SU-DHL-6 (cell line): Measurements from ENCODE around the gene VSTM2L.

Experiments used
- H2AFZ ChIP-seq: fragments of 200-600 bp; sonication (generic); 2 replicates; pipeline ENCODE4 v1.6.1; 2014; ENCODE audit warnings: low read depth, mild to moderate bottlenecking, moderate library complexity, mixed read lengths, antibody characterized with exemption, low read length; ENCODE audit not compliant: severe bottlenecking
- H3F3A ChIP-seq: fragments of 200-600 bp; shearing (Covaris generic); 2 replicates; pipeline ENCODE4 v1.6.0; 2016; ENCODE audit warnings: antibody characterized with exemption, mild to moderate bottlenecking; ENCODE audit not compliant: insufficient read depth
- H3K27ac ChIP-seq: fragments of 200-600 bp; sonication (generic); 2 replicates; pipeline ENCODE4 v1.5.1; 2016; ENCODE audit warnings: low read depth, mild to moderate bottlenecking, low read length, moderate library complexity, mixed read lengths
- H3K27me3 ChIP-seq: fragments of 200-600 bp; sonication (generic), shearing (Covaris generic); 2 replicates; pipeline ENCODE4 v1.6.0; 2014; ENCODE audit warnings: mild to moderate bottlenecking, low read length
- H3K36me3 ChIP-seq: fragments of 200-600 bp; sonication (generic); 2 replicates; pipeline ENCODE4 v1.6.1; 2014; ENCODE audit warnings: mild to moderate bottlenecking, low read length, mixed read lengths
- H3K4me2 ChIP-seq: fragments of 300-600, 200-600 bp; shearing (Covaris generic), sonication (generic); 2 replicates; pipeline ENCODE4 v1.6.0; 2014; ENCODE audit warnings: low read length, low read depth, mild to moderate bottlenecking; ENCODE audit not compliant: poor library complexity, severe bottlenecking
- H3K4me3 ChIP-seq: fragments of 200-600 bp; sonication (generic); 2 replicates; pipeline ENCODE4 v1.5.1; 2014; ENCODE audit warnings: antibody characterized with exemption, low read length, mild to moderate bottlenecking, mixed read lengths; ENCODE audit not compliant: insufficient read depth, poor library complexity, severe bottlenecking
- H3K79me2 ChIP-seq: fragments of 200-600 bp; sonication (generic); 2 replicates; pipeline ENCODE4 v1.6.1; 2014; ENCODE audit warnings: mild to moderate bottlenecking, low read length, moderate library complexity; ENCODE audit not compliant: insufficient read depth
- H3K9ac ChIP-seq: fragments of 200-600 bp; sonication (generic); 2 replicates; pipeline ENCODE4 v1.7.0; 2014; ENCODE audit warnings: mild to moderate bottlenecking, low read length
- H3K9me2 ChIP-seq: fragments of 200-600 bp; sonication (generic); replicated peaks from 2 replicates; pipeline ENCODE4 v1.6.1; 2014; ENCODE audit warnings: low read length; ENCODE audit not compliant: insufficient read depth
- H3K9me3 ChIP-seq: fragments of 200-600 bp; sonication (generic); 2 replicates; pipeline ENCODE4 v1.6.1; 2014; ENCODE audit warnings: low read length, mixed read lengths; ENCODE audit not compliant: insufficient read depth
- H4K20me1 ChIP-seq: fragments of 200-600 bp; sonication (generic); 2 replicates; pipeline ENCODE4 v1.6.1; 2014; ENCODE audit warnings: low read depth, mild to moderate bottlenecking, antibody characterized with exemption, low read length, moderate library complexity, mixed read lengths
- CTCF ChIP-seq: fragments of 200-600 bp; sonication (generic); IDR thresholded peaks from one replicate; pipeline ENCODE4 v1.5.1; 2017; ENCODE audit warnings: antibody characterized with exemption, mild to moderate bottlenecking, low read length, moderate library complexity; ENCODE audit not compliant: insufficient read depth, poor library complexity, severe bottlenecking
- EZH2phosphoT487 ChIP-seq: fragments of 200-600 bp; sonication (generic), shearing (Covaris generic); conservative IDR thresholded peaks from 2 replicates; pipeline ENCODE4 v1.6.1; 2018; ENCODE audit warnings: mild to moderate bottlenecking, antibody characterized with exemption, low read length, moderate library complexity, mixed read lengths

Gene VSTM2L

GRCh38 chr20:37864298-37864697, 38.6 kb upstream of the VSTM2L start:
- Histone ChIP-seq H4K20me1 (no peaks in the 10 kb centered on the region), H3K9me2 (no peaks in the 10 kb centered on the region), H3K9ac (no peak overlapping the region), H3K79me2 (no peaks in the 10 kb centered on the region), H3K27me3 (no peaks in the 10 kb centered on the region), H3K4me3 (no peak overlapping the region), H3K9me3 (no peaks in the 10 kb centered on the region), H3K4me2 (no peak overlapping the region), H3K36me3 (no peaks in the 10 kb centered on the region), H3F3A (no peaks in the 10 kb centered on the region), H2AFZ (no peak overlapping the region), H3K27ac (no peak overlapping the region)
- TF ChIP-seq CTCF = no peak
- TF ChIP-seq EZH2phosphoT487 = no peak

- TF ChIP-seq CTCF (no peak), EZH2phosphoT487 (no peak)
Measured at GRCh38 chr20:37866051-37866450, 36.9 kb upstream of the VSTM2L start.

GRCh38 chr20:37867289-37868195, 35.4 kb upstream of the VSTM2L start:
- H3K4me3 ChIP-seq = no peak overlapping the region
- no peaks in the 10 kb centered on the region for H3K9me2 ChIP-seq
- no peaks in the 10 kb centered on the region for H3K79me2 ChIP-seq
- H3K27ac ChIP-seq = no peak overlapping the region
- no peak overlapping the region for H3K9ac ChIP-seq
- H2AFZ ChIP-seq = no peak overlapping the region
- H3K4me2 ChIP-seq = no peak overlapping the region
- TF ChIP-seq CTCF = no peak
- no peak for TF ChIP-seq EZH2phosphoT487
- no peaks in the 10 kb centered on the region for H3K36me3 ChIP-seq
- H4K20me1 ChIP-seq = no peaks in the 10 kb centered on the region
- no peaks in the 10 kb centered on the region for H3F3A ChIP-seq
- H3K9me3 ChIP-seq = no peaks in the 10 kb centered on the region
- H3K27me3 ChIP-seq = no peaks in the 10 kb centered on the region

More at GRCh38 chr20:37866051-37866450, 36.9 kb upstream of the VSTM2L start:
- Histone ChIP-seq H3K4me2 (no peak overlapping the region), H3K9me2 (no peaks in the 10 kb centered on the region), H3F3A (no peaks in the 10 kb centered on the region), H3K9ac (no peak overlapping the region), H3K79me2 (no peaks in the 10 kb centered on the region), H3K36me3 (no peaks in the 10 kb centered on the region), H3K9me3 (no peaks in the 10 kb centered on the region), H4K20me1 (no peaks in the 10 kb centered on the region), H3K4me3 (no peak overlapping the region), H3K27me3 (no peaks in the 10 kb centered on the region), H3K27ac (no peak overlapping the region), H2AFZ (no peak overlapping the region)
